ENCODE measurements around the gene VSIG10L2. TPM values are rescaled to one million over a fixed set of nuclear protein-coding genes. Genes with fewer than 3 reads are reported as not detected.
A peak's percentile ranks its signal among the peaks of the same experiment; 100 is the strongest.
"Not testable (repeated sequence)": the region's sequence is repeated elsewhere in the genome, so short reads cannot be mapped to it uniquely, and the experiment has no call there.

The VSIG10L2 gene
- total RNA-seq: not detected in 2 replicates

DNA sequence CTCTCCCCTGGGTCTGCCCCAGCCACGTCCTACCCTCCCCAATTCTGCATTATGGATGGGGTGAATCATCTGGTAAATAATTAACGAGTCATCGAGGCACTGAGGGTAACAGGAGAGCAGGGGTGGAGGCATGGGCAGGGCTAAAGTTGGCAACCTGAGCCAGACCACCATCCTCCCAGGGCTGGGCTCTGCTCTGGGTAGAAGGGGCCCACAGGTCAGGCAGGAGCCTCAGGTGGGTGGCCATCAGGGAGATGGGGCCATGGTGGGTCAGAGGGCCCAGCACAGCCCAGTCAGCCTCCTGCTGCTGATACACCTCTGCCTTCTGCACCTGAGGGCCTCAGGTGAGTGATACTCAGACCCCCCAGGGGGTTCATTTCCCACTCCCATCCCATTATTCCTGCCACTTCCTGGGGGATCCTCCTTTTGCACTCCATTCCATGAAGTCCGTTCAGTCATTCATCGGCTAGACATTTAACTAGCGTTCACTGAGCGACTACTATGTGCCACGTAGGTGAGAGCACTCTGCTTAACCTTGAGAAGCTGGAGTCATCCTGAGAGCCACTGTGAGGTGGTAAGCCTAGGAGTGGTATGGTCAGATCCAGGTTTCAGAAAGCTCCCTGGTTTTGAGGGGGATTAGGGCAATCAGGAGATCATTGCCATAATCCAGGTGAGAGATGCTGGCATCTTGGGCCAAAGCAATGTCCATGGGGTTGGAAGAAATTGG lies at the start of gene VSIG10L2:
Gene VSIG10L2 (plus strand): TSS at position 248 of the 724 bp plus-strand sequence. CDS start 12 bp downstream, at position 260.
- DNase-seq: no peak

DNA sequence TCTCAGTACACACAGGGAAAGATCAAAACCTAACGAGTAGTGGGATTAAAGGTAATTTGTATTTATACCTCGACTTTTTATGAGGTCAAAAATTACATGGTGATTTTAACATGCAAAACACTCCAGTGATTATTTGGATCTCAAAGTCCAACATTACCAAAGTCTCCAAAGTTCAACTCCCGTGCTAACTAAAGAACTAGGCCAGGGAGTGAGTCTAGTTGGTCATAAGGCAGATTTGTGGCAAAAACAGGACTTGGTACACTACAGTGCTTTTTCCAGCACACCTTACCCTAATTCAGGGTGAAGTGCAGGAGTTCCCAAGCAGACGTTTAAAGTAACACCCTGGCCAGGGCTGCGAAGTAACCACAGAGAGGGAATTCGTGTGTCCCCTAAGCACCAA lies 44.0 kb upstream of the VSIG10L2 start:
- DNase-seq: no peak

DNA sequence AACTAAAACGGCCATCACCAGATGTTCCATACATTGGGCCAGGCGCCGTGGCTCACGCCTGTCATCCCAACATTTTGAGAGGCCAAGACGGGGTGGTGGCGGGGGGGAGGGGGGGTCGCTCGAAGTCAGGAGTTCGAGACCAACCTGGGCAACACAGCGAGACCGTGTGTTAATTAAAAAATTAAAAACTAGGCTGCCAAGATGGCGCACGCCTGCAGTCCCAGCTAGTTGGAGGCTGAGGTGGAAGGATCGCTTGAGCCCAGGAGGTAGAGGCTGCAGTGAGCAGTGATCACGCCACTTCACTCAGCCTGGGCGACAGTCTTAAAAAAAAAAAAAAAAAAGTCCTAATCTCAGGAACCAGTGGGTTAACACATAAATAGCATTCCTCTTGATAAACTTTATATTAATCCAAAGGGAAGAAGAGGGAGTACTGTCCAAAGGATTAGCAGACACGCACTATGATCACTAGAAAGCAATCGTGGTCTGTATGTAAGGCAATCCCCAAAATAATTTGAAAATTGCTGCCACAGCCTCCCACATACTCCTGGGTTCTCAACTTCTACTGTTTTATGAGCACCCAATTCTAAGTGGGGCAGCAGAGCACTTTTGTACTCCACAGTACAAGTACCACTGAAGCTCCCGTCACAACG lies 43.4 kb upstream of the VSIG10L2 start:
- DNase-seq: no peak

DNA sequence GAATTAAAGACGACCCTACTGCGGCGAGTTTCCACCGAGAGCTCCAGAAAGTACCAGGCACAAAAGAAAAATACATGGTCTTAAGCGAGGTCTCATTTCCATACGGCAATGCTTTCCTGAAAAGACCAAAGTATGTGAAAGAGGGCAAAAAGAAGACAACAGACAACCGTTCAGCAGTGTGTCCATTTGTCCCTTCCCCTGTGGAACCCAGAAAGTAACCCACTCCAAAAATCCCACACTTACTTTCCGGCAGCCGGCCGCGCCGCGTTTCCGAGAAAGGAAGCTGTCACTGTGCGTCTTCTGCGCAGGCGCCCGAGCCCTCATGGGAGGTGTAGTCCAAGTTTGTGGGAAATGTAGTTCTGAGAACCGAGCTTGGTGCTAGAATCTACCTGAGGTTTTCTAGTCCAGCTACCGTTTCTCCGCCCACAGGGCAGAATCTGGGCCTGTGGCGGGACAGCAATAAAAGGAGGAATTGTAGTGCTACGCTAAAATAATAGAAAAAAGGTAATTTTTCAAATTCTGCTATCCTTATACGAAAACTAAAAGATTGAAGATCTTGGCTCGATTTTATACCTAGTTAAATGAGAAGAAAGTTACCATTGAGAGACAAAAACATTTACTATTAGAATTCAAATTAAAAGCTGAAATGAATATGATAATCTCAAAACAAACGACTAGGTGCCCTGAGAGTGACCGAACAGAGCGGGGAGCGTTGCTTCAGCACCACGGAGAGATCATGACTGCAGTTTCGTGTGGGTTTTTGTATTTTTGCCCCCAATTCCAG lies 42.7 kb upstream of the VSIG10L2 start, which contains the start of gene PUS3:
Gene PUS3 (minus strand): TSS at position 280 of the 784 bp plus-strand sequence. CDS start 6,922 bp downstream, outside the sequence.
- DNase-seq: peak; percentile 91

DNA sequence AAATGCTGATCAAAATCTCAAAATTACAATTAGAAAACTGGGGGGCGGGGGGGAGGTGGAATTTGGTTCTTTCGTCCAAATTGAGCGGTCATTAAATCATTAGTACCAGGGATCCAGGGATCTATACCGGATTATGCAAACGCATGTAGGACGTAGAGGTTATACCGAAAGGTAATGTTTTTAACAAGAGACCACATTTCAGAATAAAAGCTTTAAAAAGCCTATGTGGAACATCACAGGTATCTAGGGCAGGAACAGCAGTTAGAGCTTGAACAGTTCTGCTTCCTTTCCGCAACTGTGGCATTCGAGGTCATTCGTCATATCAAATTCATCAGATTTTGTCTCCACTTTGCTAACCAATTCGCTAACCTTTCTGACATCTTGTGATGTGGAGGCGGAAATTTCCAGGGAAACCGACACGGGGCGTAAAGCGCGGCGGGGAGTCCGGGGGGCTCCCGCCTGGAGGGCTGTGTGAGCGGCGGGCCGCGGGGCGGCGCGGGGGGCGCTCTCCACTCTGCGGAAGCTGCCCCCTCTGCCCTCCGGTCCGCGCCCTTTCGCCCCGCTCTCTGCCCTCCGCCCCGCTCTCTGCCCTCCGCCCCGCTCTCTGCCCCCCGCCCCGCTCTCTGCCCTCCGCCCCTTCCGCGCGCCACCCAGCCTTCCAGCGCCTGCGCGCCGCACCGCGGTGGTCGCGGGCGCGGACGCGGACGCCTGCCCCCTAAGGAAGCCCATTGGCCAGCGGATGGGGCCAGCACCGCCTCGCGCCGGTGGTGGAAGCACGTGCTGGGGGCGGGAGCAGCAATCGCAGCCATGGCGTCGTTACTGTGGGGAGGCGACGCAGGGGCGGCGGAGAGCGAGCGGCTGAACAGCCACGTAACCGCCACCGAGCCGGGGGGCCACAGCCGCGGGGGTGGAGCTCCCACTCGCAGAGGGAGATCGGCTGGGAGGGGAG lies 41.9 kb upstream of the VSIG10L2 start, which contains the start of gene DDX25:
Gene DDX25 (plus strand): TSS at position 798 of the 949 bp plus-strand sequence. CDS start 10 bp downstream, at position 808.
- DNase-seq: no peak

DNA sequence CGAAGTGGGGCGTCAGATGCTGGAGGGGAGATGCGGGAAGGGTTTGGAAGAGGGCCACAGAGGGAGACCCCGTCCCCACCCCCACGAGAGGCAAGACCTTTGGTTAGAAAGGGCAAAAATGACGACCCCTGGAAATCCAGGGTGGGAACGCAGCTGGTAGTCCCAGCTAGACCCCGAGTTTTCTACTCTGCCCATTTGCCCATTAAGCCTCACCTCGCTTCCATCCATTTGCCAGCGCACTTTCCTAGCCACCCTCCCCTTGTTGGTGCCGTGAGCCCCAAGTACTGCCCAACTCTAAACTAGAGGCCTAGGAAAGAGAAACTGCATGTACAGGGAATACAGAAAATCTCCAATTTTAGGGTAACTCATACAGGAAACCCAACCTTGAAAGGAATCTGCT lies 41.2 kb upstream of the VSIG10L2 start:
- DNase-seq: no peak

DNA sequence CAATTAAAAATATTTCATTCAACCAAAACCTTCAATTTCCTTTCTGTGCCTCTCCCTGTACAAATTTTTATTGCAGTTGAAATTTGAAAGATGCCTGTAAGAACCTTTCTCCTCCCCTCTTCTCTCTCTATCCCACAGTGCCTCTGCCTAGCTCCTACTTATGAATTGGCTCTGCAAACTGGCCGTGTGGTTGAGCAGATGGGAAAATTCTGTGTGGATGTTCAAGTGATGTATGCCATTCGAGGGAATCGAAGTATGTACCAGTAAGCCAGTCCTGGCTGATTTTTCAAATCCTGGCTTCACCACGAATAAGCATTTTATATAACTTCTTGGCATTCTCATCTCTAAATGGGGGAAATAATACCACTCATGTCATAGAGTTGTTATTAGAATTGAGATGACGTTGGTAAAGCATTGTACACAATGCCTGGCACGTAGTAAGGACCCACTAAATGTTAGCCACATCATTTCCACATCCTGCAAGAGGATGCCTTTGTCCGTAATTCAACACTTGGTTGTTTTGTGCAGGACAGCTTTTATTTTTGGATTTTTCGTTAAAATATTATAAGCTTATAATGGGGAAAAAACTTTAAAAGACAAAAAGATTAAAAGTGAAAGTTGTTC lies 35.5 kb upstream of the VSIG10L2 start:
- DNase-seq: no peak

DNA sequence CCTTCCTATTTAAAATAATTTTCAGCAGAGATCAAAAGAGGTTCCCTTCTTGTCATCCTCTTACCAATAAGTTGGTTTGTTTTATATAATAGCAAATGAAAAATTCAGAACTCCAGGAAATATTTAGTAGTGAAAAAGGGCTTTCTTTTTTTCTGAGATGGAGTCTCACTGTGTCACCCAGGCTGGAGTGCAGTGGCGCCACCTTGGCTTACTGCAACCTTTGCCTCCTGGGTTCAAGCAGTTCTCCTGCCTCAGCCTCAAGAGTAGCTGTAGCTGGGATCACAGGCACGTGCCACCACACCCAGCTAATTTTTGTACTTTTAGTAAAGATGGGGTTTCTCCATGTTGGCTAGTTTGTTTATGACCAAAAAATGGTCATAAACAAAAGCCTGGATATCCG lies 31.2 kb upstream of the VSIG10L2 start:
- not testable (repeated sequence) for DNase-seq

DNA sequence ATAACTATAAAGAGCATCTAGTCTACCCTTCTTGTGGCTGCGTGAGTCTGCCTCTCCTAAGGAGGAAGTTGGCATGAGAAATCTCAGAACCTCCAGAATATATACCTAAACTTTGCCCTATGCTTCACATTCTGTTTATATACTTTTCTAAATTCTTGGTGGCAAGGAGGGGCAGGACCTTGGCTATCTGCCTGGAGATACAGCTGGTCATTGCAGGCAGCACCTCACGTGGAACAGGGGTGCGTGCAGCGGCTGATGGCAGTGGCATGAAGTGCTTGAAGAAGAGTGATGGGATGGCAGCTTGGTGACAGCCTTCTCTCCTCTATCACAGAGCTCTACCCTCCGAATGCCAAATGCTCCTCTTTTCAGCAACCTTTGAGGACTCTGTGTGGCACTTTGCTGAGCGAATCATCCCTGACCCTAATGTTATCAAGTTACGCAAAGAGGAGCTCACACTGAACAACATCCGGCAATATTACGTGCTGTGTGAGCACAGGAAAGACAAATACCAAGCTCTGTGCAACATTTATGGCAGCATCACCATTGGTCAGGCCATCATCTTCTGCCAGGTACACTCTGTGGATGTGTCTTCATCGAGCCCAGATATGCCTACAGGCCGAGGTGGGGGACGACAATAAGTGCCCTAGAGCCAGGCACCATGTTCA lies 29.0 kb upstream of the VSIG10L2 start:
- DNase-seq: no peak

DNA sequence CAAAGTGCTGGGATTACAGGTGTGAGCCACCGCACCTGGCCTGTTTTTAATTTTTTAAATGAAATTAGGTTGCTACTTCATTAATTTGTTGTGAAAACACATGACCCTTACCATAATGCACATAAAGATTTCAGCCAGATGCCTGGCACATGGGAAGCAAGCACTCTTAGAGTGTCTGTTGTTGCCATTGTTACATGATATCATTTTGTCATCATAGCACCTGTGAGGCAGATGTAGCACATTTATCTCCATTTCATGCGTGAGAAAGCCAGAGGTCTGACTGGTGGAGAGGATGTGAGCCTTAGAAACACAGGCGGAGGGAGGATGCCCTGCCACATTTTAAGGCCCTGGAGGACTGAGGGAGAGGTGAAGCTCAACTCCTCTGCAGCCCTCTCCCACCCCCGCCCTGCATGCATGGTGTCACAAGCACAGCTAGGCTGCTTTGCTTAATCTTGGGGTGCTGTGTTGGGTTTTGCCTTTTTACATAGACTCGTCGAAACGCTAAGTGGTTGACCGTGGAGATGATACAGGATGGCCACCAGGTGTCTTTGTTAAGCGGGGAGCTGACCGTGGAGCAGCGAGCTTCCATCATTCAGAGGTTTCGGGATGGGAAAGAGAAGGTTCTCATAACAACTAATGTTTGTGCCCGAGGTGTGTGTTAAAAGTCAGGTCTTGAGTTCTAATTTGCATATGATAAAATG lies 27.6 kb upstream of the VSIG10L2 start:
- DNase-seq: no peak

DNA sequence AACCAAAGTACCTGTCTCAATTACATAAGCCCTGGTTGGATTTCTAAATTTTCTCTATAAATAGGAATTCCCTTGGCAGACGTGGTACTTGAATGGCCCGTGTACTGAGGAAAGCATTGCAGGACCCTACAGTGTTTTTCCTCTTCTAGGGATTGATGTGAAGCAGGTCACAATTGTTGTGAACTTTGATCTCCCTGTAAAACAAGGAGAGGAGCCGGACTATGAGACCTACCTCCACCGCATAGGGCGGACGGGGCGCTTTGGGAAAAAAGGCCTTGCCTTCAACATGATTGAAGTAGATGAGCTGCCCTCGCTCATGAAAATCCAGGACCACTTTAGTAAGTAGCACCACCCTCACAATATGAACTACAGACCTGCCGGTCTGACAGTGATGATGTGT lies 24.8 kb upstream of the VSIG10L2 start:
- DNase-seq: no peak

DNA sequence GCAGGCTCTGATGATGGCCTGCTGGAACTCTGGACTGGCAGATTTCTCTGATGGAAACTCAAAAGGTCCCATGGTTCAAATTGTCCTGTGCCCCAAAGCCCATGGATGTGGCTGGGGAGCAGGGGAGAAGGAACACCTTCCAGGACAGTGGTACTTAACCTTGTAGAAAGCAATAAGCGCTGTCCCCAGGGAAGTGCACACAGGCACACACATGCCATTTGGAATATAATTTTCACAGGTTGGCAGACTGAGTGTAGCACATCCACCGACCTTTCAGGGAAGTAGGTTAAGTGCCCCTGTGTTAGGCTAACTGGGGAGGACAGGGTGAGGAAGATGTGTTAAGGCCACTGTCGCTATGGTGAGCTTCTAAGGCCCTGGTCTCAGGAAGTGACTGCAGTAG lies 23.7 kb upstream of the VSIG10L2 start:
- DNase-seq: no peak

DNA sequence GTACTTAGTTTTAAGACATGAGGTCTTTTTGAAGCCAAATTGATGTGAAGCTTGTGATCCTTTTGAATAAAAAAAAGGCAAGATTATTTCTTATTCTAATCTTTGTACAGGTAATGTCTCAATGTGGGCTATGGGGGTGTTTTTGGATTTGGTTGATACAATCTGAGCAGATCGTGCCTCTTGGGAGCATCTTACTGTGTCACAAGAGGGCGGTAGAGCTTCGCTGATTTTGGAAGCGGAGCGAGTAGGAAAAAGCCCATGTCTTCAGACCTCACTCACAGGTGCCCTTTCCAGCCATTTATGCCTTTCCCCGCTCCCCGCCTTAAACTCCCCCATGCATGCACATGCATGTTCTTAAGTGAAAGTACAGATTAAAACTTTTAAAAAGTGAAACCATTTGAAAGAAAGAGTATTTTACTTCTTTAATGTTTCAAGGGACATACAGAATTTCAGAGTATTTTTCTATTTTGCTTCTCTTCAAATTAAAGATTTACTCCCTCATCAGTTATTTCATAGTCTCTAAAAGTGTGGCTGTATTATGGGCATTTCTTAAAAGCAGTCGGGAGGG lies 22.7 kb upstream of the VSIG10L2 start:
- DNase-seq: peak; percentile 86

DNA sequence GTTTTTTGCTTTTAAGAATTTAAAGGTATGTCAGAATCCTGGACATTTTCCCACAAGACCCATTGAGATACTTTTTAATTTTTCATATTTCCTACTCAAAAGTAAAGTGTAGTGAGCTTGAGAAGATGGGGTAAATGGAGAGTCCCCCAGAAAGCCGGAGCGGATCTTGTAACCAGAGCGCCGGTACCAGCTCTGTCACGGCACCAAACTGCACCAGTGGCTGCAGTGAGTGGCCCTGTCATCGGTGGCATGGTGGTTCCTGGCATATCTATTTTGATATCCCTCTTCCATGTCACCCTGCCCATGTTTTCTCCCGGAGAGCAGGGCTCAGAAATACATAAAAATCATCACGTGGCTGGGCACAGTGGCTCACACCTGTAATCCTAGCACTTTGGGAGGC lies 22.2 kb upstream of the VSIG10L2 start:
- DNase-seq: no peak

DNA sequence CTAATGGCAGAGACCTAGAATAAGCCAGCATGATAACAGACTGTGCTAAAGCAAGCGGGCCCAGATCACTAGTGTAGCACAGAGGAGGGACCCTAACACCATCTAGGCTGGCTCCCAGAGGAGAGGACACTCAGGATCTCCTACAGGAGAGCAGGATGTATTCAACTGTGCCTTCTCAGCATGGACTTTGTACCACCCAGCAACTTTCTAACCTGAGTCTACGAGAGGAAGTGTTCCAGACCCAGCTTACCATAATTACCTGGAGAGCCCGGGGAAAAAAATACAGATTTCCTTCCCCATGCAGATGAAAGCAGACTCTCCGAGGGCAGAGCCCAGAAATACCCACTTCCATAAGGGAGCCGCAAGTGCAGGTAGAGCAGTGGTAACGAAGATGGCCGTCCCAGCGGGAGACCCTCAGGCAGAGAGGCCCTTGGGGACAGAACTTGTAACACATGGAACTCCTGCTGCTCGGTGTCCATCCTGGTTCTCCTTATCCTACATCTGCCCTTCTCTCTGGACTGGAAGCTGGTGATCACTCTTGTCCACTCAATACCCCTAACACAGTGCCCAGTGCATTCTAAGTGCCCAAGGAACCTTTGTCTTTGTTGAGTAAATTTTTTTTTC lies 21.3 kb upstream of the VSIG10L2 start:
- DNase-seq: no peak

DNA sequence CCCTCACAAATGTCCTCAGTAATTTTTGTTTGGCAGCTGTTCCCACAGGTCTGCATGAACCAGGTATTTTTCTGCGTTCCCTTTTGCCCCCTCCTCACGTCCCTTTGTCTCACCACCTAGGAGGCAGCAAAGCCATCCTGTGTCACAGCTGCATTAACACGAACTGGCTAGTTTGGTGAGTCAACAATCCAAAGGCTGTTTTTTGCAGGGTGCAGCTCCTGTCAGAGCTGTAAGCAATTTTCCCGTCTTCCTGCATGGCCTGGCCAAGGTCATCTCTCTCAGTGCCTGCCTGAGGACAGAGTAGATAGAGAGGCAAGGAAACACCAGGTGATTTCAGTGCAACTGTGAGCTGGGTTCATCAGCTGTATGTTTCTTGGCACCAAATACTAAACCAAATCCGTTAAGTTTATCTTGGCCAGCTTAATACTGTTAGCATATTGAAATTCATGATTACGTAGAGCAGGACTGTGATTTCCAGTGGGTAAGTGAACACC lies 20.6 kb upstream of the VSIG10L2 start:
- DNase-seq: peak; percentile 28

DNA sequence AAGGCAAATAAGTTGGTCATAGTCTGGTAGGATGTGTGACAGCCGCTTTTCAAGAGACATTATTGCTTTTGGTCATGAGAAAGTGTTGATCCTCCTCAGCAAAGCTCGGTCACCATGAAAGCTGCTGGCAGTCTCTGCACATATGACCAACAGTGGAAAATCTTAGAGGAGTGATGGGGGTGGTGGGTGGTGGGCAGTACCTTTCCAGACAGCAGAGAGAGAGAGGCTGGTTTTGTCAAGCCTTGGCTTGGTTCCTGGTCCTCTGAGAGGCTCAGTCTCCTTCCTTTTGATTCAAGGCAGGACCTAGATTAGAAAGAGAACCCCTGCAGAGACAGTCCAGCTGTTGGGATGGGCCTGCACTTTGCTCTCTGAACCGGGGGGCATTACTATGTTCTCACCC lies 20.0 kb upstream of the VSIG10L2 start:
- no peak for DNase-seq

DNA sequence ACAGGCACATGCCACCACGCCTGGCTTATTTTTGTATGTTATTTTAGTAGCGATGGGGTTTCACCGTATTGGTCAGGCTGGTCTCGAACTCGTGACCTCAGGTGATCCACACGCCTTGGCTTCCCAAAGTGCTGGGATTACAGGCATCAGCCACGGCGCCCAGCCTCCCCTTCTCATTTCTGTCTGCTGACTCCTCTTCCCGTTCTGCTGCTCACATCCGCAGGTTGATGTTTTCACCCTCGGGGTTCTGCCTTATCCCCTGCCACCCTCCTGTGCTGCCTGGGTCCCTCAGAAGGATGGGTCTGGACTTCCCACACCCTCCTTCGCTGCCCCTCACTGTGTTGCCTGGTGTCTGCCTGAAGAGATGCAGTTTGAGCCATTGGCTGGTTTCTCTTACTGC lies 19.2 kb upstream of the VSIG10L2 start:
- DNase-seq: no peak

DNA sequence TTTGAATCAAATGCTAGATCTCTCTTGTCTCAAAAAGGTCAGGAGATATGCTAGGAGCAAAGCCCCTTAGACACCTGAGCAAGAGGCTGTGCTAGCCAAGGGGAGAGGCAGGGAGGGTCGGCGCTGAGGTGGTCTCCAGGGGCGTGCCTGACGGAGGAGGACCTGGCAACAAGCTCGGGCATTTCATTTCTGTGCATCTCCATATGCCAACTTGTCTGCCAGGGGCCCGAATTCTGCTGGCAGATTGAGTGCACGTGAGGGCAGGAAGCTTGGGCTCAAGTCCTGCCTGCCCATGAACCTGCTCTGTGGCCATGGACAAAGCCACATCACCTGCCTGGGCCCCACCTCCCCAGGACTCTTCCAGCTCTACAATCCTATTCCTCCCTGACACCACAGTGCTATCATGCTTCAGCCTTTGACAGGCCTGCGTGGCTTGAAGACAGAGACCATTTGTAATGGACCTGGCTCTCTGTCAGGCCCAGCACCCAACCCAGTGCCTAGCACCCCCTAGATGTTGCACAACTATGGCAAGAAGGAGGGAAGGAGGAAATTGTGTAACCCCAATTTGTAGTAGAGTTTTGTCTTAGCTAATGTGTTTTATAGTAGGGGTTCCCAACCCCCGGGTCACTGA lies 16.3 kb upstream of the VSIG10L2 start:
- DNase-seq: no peak
